Measurements from ENCODE around the gene CELSR1.

- TF ChIP-seq EZH2phosphoT487 (IDR thresholded peaks at IDR 0.05; ENCODE audit: borderline replicate concordance, low read length) (no peak), CTCF (conservative IDR thresholded peaks at IDR 0.05; ENCODE audit: low read depth, low read length) (no peak)
Observed at GRCh38 chr22:46351767-46352166, 185.7 kb downstream of the CELSR1 start.

All from PC-3 (cell line).